GM10266 (cell line): Measurements from ENCODE around the gene TAF11.

Experiments used
- DNase-seq: peaks from one replicate; pipeline ENCODE4 v3.0.0; 2012; ENCODE audit errors: extremely low spot score
- TF ChIP-seq, protein P1 (sequence below): IDR thresholded peaks from 2 replicates; pipeline ENCODE4 v1.5.1; 2012; ENCODE audit warnings: mild to moderate bottlenecking, low read depth; ENCODE audit not compliant: control insufficient read depth, insufficient read depth; ENCODE audit errors: missing control alignments

Gene TAF11

DNA sequence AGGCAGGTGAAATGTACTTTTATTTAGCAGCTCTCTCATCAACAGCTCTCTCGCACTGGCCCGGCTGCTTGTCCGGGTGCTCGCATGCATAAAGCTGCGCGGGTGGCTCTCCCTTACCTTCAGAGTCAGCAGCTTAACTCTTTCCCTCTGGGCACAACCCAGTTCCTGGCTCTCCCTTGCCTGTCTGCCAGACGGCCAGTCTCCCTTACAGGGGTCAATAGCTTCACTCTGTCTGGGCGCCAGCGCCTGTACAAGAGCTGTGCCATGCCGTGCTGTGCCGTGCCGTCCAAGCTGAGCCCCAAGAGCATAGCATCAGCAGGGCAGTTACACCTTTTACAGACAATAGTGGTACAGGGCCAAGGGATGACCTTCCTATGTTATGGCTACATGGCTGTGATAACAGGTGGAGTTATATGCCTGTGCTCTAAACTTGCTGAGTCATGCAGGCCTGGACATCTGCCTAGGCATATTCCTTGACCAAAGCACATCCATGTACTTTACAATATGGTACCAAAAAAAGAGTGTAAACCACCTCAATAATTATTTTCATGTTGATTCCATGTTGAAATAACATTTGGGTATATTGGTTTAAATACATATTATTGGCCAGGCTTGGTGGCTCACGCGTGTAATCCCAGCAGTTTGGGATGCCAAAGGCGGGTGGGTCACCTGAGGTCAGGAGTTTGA, 48.0 kb downstream of the TAF11 start:
- DNase-seq: no peak
- TF ChIP-seq, protein P1, sequence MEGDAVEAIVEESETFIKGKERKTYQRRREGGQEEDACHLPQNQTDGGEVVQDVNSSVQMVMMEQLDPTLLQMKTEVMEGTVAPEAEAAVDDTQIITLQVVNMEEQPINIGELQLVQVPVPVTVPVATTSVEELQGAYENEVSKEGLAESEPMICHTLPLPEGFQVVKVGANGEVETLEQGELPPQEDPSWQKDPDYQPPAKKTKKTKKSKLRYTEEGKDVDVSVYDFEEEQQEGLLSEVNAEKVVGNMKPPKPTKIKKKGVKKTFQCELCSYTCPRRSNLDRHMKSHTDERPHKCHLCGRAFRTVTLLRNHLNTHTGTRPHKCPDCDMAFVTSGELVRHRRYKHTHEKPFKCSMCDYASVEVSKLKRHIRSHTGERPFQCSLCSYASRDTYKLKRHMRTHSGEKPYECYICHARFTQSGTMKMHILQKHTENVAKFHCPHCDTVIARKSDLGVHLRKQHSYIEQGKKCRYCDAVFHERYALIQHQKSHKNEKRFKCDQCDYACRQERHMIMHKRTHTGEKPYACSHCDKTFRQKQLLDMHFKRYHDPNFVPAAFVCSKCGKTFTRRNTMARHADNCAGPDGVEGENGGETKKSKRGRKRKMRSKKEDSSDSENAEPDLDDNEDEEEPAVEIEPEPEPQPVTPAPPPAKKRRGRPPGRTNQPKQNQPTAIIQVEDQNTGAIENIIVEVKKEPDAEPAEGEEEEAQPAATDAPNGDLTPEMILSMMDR: no peak

DNA sequence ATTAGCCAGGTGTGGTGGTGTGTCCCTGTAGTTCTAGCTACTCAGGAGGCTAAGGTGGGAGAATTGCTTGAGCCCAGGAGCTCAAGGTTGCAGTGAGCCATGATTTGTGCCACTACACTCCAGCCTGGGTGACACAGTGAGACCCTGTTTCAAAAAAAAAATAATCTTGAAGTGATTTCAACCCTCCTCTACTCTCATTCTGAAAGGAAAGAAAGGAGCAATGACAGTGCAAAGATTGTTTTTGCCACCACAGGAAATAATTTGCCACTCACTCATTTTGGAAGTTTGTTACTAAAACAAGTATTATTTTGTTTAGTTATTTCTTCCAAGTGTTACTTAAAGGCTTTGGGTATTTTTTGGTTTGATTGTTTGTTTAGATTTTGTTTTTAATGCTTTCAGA, 50.3 kb downstream of the TAF11 start:
- no peak for DNase-seq
- TF ChIP-seq, protein P1: no peak

DNA sequence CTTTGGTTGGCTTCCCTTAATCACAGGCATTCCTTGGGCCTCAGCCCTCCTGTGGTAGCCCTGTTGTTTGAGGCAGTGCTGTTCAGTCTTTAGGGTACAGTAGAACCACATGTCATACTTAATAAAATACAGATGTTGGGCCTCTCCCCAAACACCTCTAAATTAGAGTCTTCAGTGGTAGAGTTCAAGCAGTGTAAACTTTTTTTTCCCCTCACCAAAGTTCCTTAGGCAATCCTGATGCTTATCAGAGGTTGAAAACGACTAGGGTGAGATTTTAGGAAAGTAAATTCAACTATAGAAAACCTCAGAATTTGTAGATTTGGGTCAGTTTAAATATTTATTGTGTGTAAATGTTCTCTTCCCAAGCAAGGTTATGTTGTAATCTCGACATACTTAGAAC, 51.4 kb downstream of the TAF11 start:
- TF ChIP-seq, protein P1: no peak
- no peak for DNase-seq

DNA sequence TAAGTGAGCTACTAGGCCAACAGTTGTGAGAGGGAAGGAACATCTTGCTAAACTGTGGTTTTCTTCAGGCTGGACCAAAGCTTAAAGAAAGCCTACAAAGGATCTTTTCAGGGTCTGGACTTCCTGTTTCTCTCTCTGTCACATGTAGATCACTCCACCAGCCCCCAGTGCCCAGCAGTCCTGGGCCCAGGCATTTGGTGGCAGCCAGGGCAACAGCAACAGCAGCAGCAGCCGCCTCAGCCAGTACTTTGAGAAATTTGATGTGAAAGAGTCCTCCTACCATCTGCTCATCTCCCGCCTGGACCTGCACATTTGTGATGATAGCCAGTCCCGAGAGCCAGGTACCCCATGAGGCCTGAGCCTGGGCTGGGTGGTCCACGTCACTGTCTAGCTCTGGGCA, 51.8 kb downstream of the TAF11 start:
- no peak for DNase-seq
- TF ChIP-seq, protein P1: no peak

DNA sequence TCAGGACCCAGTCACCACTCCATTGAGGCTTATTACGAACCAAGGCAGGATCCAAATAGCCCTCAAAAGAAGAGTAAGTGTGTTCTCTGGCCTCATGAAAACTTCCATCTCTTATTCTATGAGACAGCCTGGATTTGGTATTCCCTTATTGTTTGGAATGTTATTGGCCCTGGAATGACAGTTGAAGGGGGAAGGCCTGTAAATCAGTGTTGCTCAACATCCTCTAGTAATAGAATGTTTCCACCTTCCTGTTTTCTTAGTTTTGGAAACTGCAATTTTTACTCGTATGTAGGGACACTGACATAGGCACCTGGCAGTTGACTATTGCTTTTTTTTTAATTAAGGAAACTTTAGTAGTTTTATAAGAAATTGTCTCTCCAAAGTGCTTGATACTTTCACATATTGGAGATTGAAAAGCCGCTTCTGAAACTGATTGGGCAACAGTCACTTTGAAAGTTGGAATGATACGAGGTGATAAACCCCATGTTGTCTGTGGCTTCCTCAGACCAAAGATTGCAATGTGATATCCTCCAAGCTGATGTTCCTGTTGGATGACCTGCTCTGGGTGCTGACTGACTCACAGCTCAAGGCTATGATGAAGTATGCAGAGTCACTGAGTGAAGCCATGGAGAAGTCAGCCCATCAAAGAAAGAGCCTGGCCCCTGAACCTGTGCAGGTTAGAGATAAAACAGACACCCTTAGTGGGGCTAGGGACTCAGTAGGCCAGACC, 52.9 kb downstream of the TAF11 start:
- TF ChIP-seq, protein P1: no peak

DNA sequence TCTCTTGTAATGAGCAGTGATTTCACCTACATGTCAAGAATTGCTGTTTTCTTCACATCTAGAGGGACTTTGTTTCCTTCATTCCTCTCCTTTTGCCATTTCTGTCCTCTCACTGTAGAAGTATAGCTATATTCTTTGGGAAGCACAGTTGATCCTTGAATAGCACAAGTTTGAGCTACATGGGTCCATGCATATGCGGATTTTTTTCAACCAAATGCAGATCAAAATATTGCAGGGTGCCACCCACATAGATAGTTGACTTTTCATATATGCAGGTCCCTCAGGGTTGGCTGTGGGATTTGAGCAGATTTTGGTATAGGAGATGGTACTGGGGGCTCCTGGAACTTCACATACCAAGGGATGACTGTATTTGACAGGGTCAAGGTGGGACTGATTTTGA, 54.9 kb downstream of the TAF11 start:
- TF ChIP-seq, protein P1: no peak
- no peak for DNase-seq

More for the DNA sequence above, 52.9 kb downstream of the TAF11 start:
- no peak for DNase-seq

DNA sequence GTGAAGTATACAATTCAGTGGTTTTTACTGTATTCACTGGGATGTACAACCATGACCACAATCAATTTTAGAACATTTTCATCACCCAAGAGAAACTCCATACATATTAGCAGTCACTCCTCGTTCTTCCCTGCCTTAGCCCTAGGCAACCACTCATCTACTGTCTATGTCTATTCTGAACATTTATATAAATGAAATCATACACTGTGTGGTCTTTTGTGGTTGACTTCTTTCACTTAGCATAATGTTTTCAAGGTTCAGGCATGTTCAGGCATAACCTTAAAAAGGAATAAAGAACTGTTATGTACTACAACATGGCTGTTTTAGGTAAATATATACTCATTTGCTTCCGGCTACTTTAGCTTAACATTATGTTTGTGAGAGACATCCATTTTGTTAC, 58.7 kb downstream of the TAF11 start:
- no peak for DNase-seq
- TF ChIP-seq, protein P1: no peak
